Cardiac fibroblast (primary cell): ENCODE measurements around the gene NFIB.

Source experiments
- DNase-seq, 2 donors: peaks; one replicate each; pipeline versions ENCODE4 v3.0.0 to v3.0.0-alpha.2; 2010; ENCODE audit warnings: low read depth in 2 of 2
- H3K4me3 ChIP-seq, 2 donors: replicated peaks in 1 of 2; 1 replicate in 1 of 2; 2 replicates in 1 of 2; pipeline ENCODE4 v1.5.1; 2011; ENCODE audit warnings: low read depth in 2 of 2, low read length in 2 of 2, mild to moderate bottlenecking in 2 of 2, moderate library complexity in 1 of 2
- CTCF ChIP-seq: IDR thresholded peaks from one replicate; pipeline ENCODE4 v1.5.1; 2011; ENCODE audit warnings: low read depth, mild to moderate bottlenecking, low read length, inconsistent platforms

Gene NFIB

GRCh38 chr9:14212077-14212476 lies 101.9 kb downstream of the NFIB start:
- peak in 1 of 2 donors; percentile 64 for DNase-seq
- no peak for TF ChIP-seq CTCF
- H3K4me3 ChIP-seq, result no peak overlapping the region

GRCh38 chr9:14211564-14211963 lies 102.4 kb downstream of the NFIB start:
- H3K4me3 ChIP-seq, result no peak overlapping the region
- no peak for TF ChIP-seq CTCF
- no peak for DNase-seq

GRCh38 chr9:14210428-14210827 lies 103.5 kb downstream of the NFIB start:
- TF ChIP-seq CTCF, result no peak
- no peak overlapping the region for H3K4me3 ChIP-seq
- no peak for DNase-seq

GRCh38 chr9:14209399-14210345 lies 104.3 kb downstream of the NFIB start:
- H3K4me3 ChIP-seq, result no peak overlapping the region
- no peak for TF ChIP-seq CTCF
- no peak for DNase-seq

- no peak for TF ChIP-seq CTCF
- H3K4me3 ChIP-seq, result no peak overlapping the region
Measured at GRCh38 chr9:14207352-14207995, 106.5 kb downstream of the NFIB start.

GRCh38 chr9:14205463-14205862 lies 108.5 kb downstream of the NFIB start:
- H3K4me3 ChIP-seq, result no peak overlapping the region
- DNase-seq, result peak; percentile 89 to 95
- TF ChIP-seq CTCF, result no peak

More at GRCh38 chr9:14207352-14207995, 106.5 kb downstream of the NFIB start:
- DNase-seq, result no peak
